ENCODE data around the gene PPIE.

PPIE gene

GRCh38 chr1:39753132-39754025, 14.7 kb downstream of the PPIE start:
- no peak overlapping the region for H2AFZ ChIP-seq (ENCODE audit: low read depth, low read length, severe bottlenecking)
- H3K79me2 ChIP-seq (ENCODE audit: insufficient read depth, low read length), result no peaks in the 10 kb centered on the region
- no peak overlapping the region for H3K4me3 ChIP-seq (ENCODE audit: insufficient read depth, low read length, poor library complexity, severe bottlenecking)
- no peak overlapping the region for H3K27ac ChIP-seq (ENCODE audit: low read depth, low read length)
- no peak overlapping the region for H3K4me2 ChIP-seq (ENCODE audit: low read depth, low read length, poor library complexity, severe bottlenecking)
- H3K9me3 ChIP-seq (ENCODE audit: insufficient read depth, low read length), result no peaks in the 10 kb centered on the region
- TF ChIP-seq EZH2phosphoT487 (conservative IDR thresholded peaks at IDR 0.05; ENCODE audit: low read length) (no peak), CTCF (IDR thresholded peaks at IDR 0.05; ENCODE audit: insufficient read depth, low read length, poor library complexity, severe bottlenecking) (no peak)
- no peak overlapping the region for H3K9ac ChIP-seq (ENCODE audit: low read length)
- no peaks in the 10 kb centered on the region for H3K9me2 ChIP-seq (replicated peaks; ENCODE audit: insufficient read depth, low read length)
- H3K36me3 ChIP-seq (ENCODE audit: low read length), result peaks cover 5% of the 10 kb centered on the region; the same call in 1 of the 2 replicates
- no peaks in the 10 kb centered on the region for H4K20me1 ChIP-seq (ENCODE audit: low read depth, low read length)
- no peaks in the 10 kb centered on the region for H3K27me3 ChIP-seq (ENCODE audit: low read length)
- no peaks in the 10 kb centered on the region for H3F3A ChIP-seq (ENCODE audit: insufficient read depth)

DNA sequence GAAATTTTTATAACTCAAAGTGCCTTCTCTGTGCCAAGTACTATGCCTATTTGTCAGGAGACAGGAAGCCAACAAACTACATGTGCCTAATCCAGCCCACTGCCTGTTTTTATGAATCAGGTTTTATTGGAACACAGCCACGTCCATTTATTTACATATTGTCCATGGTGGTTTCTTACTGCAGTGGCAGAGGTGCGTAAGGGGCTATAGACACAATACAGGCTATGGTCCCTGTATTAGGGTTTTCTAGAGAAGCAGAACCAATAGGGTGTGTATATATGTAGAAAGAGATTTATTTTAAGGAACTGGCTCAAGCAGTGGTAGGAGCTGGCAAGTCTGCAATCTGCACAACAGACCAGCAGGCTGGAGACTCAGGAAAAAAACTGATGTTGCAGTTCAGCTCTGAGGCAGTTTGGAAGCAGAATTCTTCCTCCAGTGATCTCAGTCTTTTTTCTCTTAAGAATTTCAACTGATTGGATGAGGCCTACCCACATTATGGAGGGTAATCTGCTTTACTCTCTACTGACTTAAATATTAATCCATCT, 15.4 kb downstream of the PPIE start:
- H2AFZ ChIP-seq (ENCODE audit: low read depth, low read length, severe bottlenecking), result no peak overlapping the region
- no peak overlapping the region for H3K4me2 ChIP-seq (ENCODE audit: low read depth, low read length, poor library complexity, severe bottlenecking)
- H3F3A ChIP-seq (ENCODE audit: insufficient read depth), result no peaks in the 10 kb centered on the region
- no peaks in the 10 kb centered on the region for H3K79me2 ChIP-seq (ENCODE audit: insufficient read depth, low read length)
- no peak for TF ChIP-seq EZH2phosphoT487 (conservative IDR thresholded peaks at IDR 0.05; ENCODE audit: low read length)
- TF ChIP-seq CTCF (IDR thresholded peaks at IDR 0.05; ENCODE audit: insufficient read depth, low read length, poor library complexity, severe bottlenecking), result no peak
- H3K27ac ChIP-seq (ENCODE audit: low read depth, low read length), result no peak overlapping the region
- H3K9me3 ChIP-seq (ENCODE audit: insufficient read depth, low read length), result no peaks in the 10 kb centered on the region
- no peaks in the 10 kb centered on the region for H3K9me2 ChIP-seq (replicated peaks; ENCODE audit: insufficient read depth, low read length)
- no peaks in the 10 kb centered on the region for H4K20me1 ChIP-seq (ENCODE audit: low read depth, low read length)
- H3K36me3 ChIP-seq (ENCODE audit: low read length), result no peaks in the 10 kb centered on the region
- no peak overlapping the region for H3K4me3 ChIP-seq (ENCODE audit: insufficient read depth, low read length, poor library complexity, severe bottlenecking)
- H3K27me3 ChIP-seq (ENCODE audit: low read length), result no peaks in the 10 kb centered on the region
- H3K9ac ChIP-seq (ENCODE audit: low read length), result no peak overlapping the region

DNA sequence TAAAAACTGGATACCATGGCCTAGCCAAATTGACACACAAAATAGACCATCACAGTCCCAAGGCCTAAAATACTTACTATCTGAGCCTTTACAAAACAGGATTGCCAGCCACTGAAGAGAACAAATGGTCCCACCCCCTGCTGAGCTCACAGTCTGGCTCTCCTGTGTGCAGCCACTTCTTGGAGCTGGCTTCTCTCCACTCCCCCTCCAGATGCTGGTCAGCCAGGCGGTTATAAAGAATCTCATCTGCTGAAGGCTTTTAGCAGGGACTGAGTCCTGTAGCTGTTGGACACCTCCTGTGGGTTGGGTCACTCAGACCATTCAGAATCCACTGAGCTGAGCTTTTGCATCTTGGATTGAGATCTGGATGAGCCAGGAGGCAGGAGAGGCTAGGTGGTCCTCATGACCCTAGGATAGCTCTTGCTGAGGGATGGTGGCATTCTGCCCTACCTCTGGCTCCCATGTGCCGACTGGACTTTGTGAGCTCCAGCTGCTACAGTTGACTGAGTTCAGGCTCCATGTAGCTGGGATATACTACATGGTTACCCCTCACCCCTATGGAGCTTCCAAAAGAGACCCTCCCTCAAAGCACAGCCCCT, 16.3 kb downstream of the PPIE start:
- Histone ChIP-seq H3F3A (ENCODE audit: insufficient read depth) (no peaks in the 10 kb centered on the region), H4K20me1 (ENCODE audit: low read depth, low read length) (no peaks in the 10 kb centered on the region), H3K9ac (ENCODE audit: low read length) (no peak overlapping the region), H3K79me2 (ENCODE audit: insufficient read depth, low read length) (no peaks in the 10 kb centered on the region), H3K9me2 (replicated peaks; ENCODE audit: insufficient read depth, low read length) (no peaks in the 10 kb centered on the region), H3K4me2 (ENCODE audit: low read depth, low read length, poor library complexity, severe bottlenecking) (no peak overlapping the region), H2AFZ (ENCODE audit: low read depth, low read length, severe bottlenecking) (no peak overlapping the region), H3K4me3 (ENCODE audit: insufficient read depth, low read length, poor library complexity, severe bottlenecking) (no peak overlapping the region), H3K27me3 (ENCODE audit: low read length) (no peaks in the 10 kb centered on the region), H3K9me3 (ENCODE audit: insufficient read depth, low read length) (no peaks in the 10 kb centered on the region), H3K27ac (ENCODE audit: low read depth, low read length) (no peak overlapping the region), H3K36me3 (ENCODE audit: low read length) (no peaks in the 10 kb centered on the region)
- TF ChIP-seq EZH2phosphoT487 (conservative IDR thresholded peaks at IDR 0.05; ENCODE audit: low read length) (no peak), CTCF (IDR thresholded peaks at IDR 0.05; ENCODE audit: insufficient read depth, low read length, poor library complexity, severe bottlenecking) (no peak)
